Daoy (cell line): ENCODE results near the gene EVPLL. TPM values are rescaled to one million over a fixed set of nuclear protein-coding genes. Genes with fewer than 3 reads are reported as not detected.
"Not testable (repeated sequence)": the region's sequence is repeated elsewhere in the genome, so short reads cannot be mapped to it uniquely, and the experiment has no call there.

Experiments
- DNase-seq: peaks from one replicate; pipeline ENCODE4 v3.0.0-alpha.2; 2015; ENCODE audit warnings: low read depth
- total RNA-seq: library from RNA; depleted of rRNA; stranded (reverse); fragments of >200 nt; shearing (Covaris generic); gene quantifications from 2 replicates; pipeline ENCODE4 v1.2.3, GENCODE V29; 2014

Gene EVPLL
- total RNA-seq, 1 experiment from 2014 or later = not detected

GRCh38 chr17:18379246-18380146, 1.9 kb downstream of the EVPLL start:
- no peak for DNase-seq

- DNase-seq = no peak
These were observed 3.0 kb downstream of the EVPLL start for GRCh38 chr17:18380471-18381157.

GRCh38 chr17:18381158-18381952, 3.8 kb downstream of the EVPLL start:
- no peak for DNase-seq

GRCh38 chr17:18381953-18382245, 4.3 kb downstream of the EVPLL start:
- no peak for DNase-seq

GRCh38 chr17:18382441-18383078, 5.0 kb downstream of the EVPLL start:
- DNase-seq = no peak

- peak; percentile 32 for DNase-seq
These were observed 5.5 kb downstream of the EVPLL start for GRCh38 chr17:18383079-18383481.

- not testable (repeated sequence) for DNase-seq
These were observed 6.7 kb downstream of the EVPLL start for GRCh38 chr17:18384271-18384670.

- not testable (repeated sequence) for DNase-seq
These were observed 10.0 kb downstream of the EVPLL start for GRCh38 chr17:18387583-18387982.

GRCh38 chr17:18388266-18388665, 10.7 kb downstream of the EVPLL start:
- DNase-seq = not testable (repeated sequence)

GRCh38 chr17:18388728-18389127, 11.2 kb downstream of the EVPLL start:
- not testable (repeated sequence) for DNase-seq

GRCh38 chr17:18401872-18402590, 24.5 kb downstream of the EVPLL start:
- not testable (repeated sequence) for DNase-seq

GRCh38 chr17:18403166-18403565, 25.6 kb downstream of the EVPLL start:
- not testable (repeated sequence) for DNase-seq

GRCh38 chr17:18403604-18404003, 26.0 kb downstream of the EVPLL start:
- DNase-seq = not testable (repeated sequence)

- DNase-seq = not testable (repeated sequence)
These were observed 31.3 kb downstream of the EVPLL start for GRCh38 chr17:18408906-18409305.

GRCh38 chr17:18409321-18409720, 31.7 kb downstream of the EVPLL start:
- peak; percentile 26 for DNase-seq

GRCh38 chr17:18410736-18411135, 33.2 kb downstream of the EVPLL start:
- peak; percentile 20 for DNase-seq

GRCh38 chr17:18411377-18411864, 33.8 kb downstream of the EVPLL start:
- peak; percentile 42 for DNase-seq

GRCh38 chr17:18412001-18412538, 34.5 kb downstream of the EVPLL start:
- not testable (repeated sequence) for DNase-seq

- DNase-seq = not testable (repeated sequence)
These were observed 43.9 kb downstream of the EVPLL start for GRCh38 chr17:18421521-18421920.

- DNase-seq = not testable (repeated sequence)
These were observed 44.9 kb downstream of the EVPLL start for GRCh38 chr17:18422464-18422863.
